ENCODE measurements around the gene FNDC1. TPM values are rescaled to one million over a fixed set of nuclear protein-coding genes. Genes with fewer than 3 reads are reported as not detected.

The FNDC1 gene
- total and polyA plus RNA-seq, 12 donors, result 0.07 to 6.2 (median 2.7) TPM

DNA sequence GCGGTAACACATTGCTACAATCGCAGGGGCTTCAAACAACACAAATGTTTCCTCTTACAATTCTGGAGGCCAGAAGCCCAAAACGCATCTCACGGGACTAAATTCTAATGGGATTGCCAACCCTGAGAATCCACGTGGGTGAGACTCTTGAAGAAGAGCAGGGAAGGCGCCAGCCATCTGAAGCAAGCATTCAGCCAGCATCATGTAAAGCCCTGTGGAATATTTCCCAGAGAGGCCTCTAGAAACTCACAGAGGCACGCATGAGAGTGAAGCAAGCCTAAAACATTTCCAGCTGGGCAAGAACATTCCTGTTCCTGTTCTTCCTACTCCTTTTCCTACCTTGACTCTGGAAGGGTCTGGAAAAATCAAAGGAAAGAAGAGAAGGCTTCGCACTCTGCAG is 19.6 kb upstream of the FNDC1 start:
- TF ChIP-seq, protein P1, sequence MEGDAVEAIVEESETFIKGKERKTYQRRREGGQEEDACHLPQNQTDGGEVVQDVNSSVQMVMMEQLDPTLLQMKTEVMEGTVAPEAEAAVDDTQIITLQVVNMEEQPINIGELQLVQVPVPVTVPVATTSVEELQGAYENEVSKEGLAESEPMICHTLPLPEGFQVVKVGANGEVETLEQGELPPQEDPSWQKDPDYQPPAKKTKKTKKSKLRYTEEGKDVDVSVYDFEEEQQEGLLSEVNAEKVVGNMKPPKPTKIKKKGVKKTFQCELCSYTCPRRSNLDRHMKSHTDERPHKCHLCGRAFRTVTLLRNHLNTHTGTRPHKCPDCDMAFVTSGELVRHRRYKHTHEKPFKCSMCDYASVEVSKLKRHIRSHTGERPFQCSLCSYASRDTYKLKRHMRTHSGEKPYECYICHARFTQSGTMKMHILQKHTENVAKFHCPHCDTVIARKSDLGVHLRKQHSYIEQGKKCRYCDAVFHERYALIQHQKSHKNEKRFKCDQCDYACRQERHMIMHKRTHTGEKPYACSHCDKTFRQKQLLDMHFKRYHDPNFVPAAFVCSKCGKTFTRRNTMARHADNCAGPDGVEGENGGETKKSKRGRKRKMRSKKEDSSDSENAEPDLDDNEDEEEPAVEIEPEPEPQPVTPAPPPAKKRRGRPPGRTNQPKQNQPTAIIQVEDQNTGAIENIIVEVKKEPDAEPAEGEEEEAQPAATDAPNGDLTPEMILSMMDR (IDR thresholded peaks at IDR 0.05), result no peak
- Histone ChIP-seq H3K27me3 (peaks cover 0 to 10% (median 0%) of the 10 kb centered on the region in 7 donors), H3K36me3 (no peaks in the 10 kb centered on the region), H3K4me1 (peaks cover 0 to 4% (median 0%) of the 10 kb centered on the region in 9 donors), H3K9me3 (peaks cover 0 to under 1% (median 0%) of the 10 kb centered on the region in 11 donors), H3K27ac (no peak overlapping the region), H3K4me3 (no peak overlapping the region)
- WGBS, 2 donors, result 86% methylated on average over 8 of the region's 8 CpGs
- no peak for DNase-seq
- intact Hi-C loops (cut with DNase I), result no loop called here
- no peak for ATAC-seq

DNA sequence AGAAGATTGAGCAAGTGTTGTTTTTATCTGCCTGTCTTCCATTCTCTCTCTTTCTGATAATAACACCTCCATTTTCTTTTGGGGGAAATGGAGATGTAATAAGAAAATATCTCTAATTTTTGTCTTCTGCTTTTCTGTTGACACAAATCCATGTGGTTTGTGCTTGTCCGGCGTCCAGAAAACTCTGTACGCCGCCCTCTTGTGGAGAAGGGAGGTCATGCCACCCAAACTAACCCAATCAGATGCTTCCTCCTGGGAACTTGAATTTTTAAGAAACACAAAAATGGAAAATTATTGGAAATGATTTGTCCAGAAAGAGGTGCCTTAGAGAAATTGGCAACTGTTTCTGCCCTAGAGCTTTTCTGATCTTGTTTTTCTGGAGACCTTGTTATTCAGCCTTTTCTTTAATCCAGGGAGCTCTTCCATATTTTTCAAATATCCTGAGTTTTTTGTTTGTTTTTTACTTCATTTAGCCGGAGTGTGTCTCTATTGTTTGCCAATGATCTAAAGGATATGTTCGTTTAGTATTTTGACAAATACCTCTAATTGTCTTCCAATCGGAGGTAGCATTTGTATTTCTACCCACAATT is 17.8 kb upstream of the FNDC1 start:
- Histone ChIP-seq H3K4me1 (peaks cover 0 to 4% (median 0%) of the 10 kb centered on the region in 9 donors), H3K36me3 (no peaks in the 10 kb centered on the region), H3K4me3 (no peak overlapping the region), H3K9me3 (peaks cover 0 to 18% (median 9%) of the 10 kb centered on the region in 11 donors), H3K27me3 (no peaks in the 10 kb centered on the region), H3K27ac (no peak overlapping the region)
- ATAC-seq (peak in 3 of 8 donors; percentile 23 to 53 (median 46)), DNase-seq (peak in 1 of 2 donors; percentile 40)
- intact Hi-C loops (cut with DNase I), result no loop called here
- 24 to 26% methylated on average over 7 of the region's 7 CpGs for WGBS, 2 donors
- TF ChIP-seq, protein P1 (IDR thresholded peaks at IDR 0.05), result peak; percentile 57 to 90 (median 82)

DNA sequence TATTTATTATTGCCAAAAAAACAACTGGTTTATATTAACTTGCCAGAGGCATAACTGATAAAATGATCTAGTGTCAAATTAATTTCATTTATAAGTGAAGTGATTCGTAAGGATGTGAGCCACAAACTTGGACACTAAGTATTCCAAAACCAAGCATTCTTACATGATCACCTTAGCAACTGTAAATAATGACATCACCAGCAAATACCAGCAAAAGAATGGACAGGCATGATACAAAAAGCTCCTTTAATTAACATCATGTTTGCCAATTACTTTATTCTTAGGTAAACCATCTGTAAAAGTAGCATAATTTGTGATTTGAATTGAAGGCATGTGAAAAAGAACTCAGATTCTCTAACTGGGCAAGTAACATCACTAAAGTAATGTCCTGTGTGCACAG is 17.2 kb upstream of the FNDC1 start:
- ATAC-seq, result no peak

DNA sequence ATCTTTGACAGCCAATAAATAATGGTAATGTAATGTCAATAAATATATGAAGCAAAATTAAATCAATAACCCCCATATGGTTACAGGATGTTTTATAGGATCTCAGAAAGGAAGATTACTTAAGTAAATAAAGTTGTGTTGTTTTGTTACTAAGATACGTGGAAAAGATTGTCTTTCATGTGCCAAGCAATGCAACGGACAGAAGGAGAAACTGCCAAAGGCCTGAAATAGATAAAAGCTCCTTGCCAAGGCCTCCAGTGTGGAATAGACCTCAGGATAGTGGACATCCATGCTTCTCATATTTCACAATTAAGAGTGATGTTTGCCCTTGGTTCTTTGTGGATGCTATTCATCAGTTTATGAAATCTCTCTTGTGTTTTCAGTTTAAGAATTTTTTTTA is 16.4 kb upstream of the FNDC1 start:
- no peak for DNase-seq
- H3K9me3 ChIP-seq, result peaks cover 0 to 26% (median 11%) of the 10 kb centered on the region in 11 donors
- H3K4me3 ChIP-seq, result no peak overlapping the region
- peaks cover 0 to 4% (median 0%) of the 10 kb centered on the region in 9 donors for H3K4me1 ChIP-seq
- TF ChIP-seq, protein P1 (IDR thresholded peaks at IDR 0.05), result no peak
- intact Hi-C loops (cut with DNase I), result no loop called here
- no peaks in the 10 kb centered on the region for H3K36me3 ChIP-seq
- no peaks in the 10 kb centered on the region for H3K27me3 ChIP-seq
- no peak for ATAC-seq
- no peak overlapping the region for H3K27ac ChIP-seq
- 32 to 39% methylated on average over 2 of the region's 2 CpGs for WGBS, 2 donors

More for the DNA sequence above, 17.2 kb upstream of the FNDC1 start:
- WGBS, 2 donors, result 48 to 66% methylated on average over 1 of the region's 1 CpG
- peaks cover 0 to 25% (median 11%) of the 10 kb centered on the region in 11 donors for H3K9me3 ChIP-seq
- no peaks in the 10 kb centered on the region for H3K36me3 ChIP-seq
- H3K4me3 ChIP-seq, result no peak overlapping the region
- no peak for DNase-seq
- H3K27me3 ChIP-seq, result no peaks in the 10 kb centered on the region
- intact Hi-C loops (cut with DNase I), result no loop called here
- H3K4me1 ChIP-seq, result peaks cover 0 to 4% (median 0%) of the 10 kb centered on the region in 9 donors
- TF ChIP-seq, protein P1 (IDR thresholded peaks at IDR 0.05), result no peak
- H3K27ac ChIP-seq, result no peak overlapping the region

Measured in heart right ventricle (tissue), 16 donors.